Inferior parietal cortex (tissue), 1 donor: ENCODE results near the gene COMTD1.

ENCODE experiments used
- DNase-seq: peaks from one replicate; pipeline ENCODE4 v3.0.0-alpha.2; 2016; ENCODE audit errors: extremely low spot score

Gene COMTD1

DNA sequence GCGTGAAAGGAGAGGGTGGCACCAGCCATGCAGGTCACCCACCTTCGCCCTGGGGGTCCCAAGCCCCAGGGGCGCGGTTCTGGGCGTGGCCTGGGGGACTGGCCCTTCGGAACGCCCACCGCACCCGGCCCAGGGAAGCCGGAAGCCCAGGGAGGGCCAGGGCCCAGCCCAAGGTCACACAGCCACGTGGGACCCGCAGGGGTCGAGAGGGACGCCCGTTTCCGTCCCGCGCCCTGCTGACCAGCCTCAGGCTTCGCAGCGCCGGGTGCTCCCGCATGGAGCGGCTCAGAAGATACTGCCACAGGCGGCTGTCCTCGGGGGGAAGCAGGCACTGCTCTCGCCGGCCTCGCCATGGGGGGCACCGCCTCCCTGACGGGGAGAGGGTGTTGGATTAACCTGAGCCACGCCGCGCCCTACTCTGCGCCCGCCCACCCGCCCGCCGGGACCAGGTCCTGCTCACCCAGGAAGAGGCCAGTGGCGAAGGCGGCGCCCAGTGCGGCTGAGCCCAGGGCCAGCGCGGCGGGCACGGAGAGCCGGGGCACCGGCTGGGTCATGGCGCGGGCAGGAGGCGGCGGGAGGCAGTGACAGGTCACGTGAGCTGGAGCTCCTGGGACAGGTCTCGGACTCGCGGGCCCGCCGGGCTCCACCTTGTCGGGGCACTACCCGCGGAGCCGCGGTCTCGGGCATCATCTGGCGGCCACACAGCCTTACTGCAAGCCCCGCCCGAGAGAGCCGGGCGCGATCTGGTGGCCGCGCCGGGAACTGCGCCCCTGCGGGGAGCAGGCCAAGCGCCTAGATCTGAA is at the start of gene COMTD1:
TSS of gene COMTD1 (minus strand) at position 583 of the 803 bp plus-strand sequence. CDS start at position 554, 29 bp downstream.
- DNase-seq, result peak; percentile 91

GRCh38 chr10:75283671-75284470 is 48.1 kb upstream of the COMTD1 start:
- DNase-seq, result no peak

DNA sequence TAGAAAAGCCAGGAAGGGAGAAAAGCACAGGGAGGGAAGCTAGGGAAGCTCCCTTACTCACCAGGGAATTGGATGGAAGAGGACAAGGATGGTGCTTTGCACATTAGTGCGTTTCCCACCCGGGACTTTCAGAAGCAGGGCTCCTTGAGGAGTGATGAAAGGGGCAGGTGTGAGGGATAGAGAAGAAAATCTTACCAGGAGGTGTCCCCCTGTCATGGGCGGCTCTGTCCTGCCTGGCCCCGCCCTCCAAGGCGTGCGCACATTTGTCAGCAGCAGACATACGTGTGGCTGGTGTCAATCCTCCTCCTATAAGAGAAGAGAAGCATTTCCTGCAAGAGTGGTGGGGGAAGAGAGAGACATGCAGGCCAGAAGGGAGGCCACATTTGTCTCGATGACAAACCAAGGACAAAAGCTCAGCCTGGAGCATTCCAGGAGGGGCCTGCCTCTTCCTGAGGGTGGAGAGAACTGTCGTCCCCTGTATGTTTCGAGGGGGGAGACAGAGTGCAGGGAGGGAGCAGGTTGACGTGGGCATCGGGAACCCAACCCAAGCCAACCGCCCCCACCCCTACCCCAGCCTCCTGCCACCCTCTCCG is 47.4 kb upstream of the COMTD1 start:
- no peak for DNase-seq

- no peak for DNase-seq
Measured at GRCh38 chr10:75281974-75282373, 46.2 kb upstream of the COMTD1 start.

- DNase-seq, result no peak
Measured at GRCh38 chr10:75280236-75280635, 44.5 kb upstream of the COMTD1 start.

- no peak for DNase-seq
Measured at GRCh38 chr10:75276069-75276872, 40.5 kb upstream of the COMTD1 start.

DNA sequence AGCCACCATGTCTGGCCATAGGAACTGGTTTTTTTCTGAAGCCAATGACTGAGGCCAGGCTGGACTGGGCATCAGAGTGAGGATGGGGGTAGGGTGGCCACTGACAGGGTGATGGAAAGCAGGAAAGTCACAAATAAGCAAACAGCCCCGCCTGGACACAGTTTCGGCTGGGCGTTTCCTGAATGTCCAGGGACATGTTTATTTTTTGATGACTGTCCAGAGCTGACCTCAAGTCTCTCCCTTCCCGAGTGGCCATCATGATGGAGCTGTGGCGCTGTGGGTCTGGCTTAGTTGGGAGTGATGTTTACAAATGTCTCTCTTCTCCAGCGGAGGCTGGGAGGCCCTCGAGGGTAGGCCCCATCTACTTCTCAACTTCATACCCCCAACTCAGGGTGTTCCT is 37.1 kb upstream of the COMTD1 start:
- DNase-seq, result no peak

DNA sequence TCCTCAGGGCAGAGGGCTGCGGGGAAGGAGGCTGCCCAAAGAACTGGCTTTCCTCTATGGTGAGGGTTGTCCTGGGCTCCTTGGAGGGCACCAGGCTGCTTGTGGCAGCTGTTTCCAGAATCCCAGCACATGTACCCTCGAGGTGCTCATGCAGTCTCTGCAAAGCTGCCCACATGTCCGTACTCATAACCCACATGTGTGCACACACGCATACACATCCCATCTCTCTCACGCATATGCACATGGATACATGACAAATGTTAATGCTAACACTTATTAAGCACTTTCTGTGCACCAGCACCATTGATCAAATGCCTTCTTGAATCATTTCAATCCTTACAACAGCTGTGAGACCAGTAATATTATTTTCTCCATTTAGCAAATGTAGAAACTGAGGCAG is 36.3 kb upstream of the COMTD1 start:
- no peak for DNase-seq

GRCh38 chr10:75269605-75270004 is 33.8 kb upstream of the COMTD1 start:
- DNase-seq, result no peak

GRCh38 chr10:75266945-75267344 is 31.2 kb upstream of the COMTD1 start:
- no peak for DNase-seq

DNA sequence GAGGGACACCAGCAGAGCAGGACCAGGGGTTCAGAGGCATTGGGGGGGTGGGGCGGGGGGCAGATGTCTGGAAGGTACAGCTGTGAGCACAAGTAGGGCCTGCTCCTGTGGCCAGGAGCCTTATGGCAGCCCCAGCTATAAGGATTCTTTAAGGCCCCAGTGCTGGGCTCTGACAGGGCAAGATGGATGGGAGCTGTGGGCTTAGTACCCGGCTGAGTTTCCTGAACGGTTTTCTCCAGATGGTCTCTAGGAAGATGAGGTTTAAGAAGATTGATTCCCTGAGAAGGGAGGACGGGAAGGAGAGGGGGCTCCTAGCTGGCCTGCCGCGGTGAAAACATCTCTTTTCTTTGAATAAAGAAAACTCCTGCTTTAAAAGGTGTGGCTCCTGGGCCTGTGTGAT is 30.1 kb upstream of the COMTD1 start:
- DNase-seq, result no peak

DNA sequence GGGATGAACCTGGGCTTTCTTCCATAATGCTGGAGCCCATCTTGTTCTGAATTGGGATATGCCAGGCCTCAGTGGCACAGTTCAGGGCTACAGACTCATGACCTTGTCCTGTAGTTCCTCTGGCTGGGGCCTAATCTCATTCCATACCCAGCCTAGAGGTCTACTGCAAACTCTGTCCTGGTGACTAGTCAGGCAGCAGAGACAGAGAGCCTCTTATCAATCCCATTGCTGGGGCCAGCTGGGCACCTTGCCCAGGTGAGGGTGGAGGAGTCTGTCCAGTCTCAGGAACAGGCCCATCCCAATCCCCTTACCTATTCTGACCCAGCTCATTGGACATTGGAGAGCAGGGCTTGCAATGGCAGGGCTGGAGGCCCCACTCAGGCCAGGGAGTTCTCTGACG is 28.0 kb upstream of the COMTD1 start:
- DNase-seq, result no peak

GRCh38 chr10:75261813-75262705 is 26.3 kb upstream of the COMTD1 start:
- DNase-seq, result no peak

DNA sequence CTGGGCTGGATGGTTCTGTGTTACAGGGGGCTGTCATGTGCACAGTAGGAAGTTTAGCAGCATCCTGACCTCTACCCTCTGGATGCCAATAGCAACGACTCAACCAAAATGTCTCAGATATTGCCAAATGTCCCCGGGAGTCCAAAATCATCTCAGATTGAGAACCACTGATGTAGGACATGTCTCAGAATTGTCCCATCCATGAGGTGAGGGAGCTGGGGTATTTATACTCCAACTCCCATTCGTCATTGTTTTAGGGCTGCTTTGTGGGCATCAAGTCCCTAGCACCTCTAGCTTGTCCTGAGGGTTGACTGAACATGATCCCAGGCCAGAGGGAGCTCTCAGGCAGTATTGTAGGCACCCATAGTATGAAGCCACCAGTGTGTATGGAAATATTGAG is 25.2 kb upstream of the COMTD1 start:
- no peak for DNase-seq

DNA sequence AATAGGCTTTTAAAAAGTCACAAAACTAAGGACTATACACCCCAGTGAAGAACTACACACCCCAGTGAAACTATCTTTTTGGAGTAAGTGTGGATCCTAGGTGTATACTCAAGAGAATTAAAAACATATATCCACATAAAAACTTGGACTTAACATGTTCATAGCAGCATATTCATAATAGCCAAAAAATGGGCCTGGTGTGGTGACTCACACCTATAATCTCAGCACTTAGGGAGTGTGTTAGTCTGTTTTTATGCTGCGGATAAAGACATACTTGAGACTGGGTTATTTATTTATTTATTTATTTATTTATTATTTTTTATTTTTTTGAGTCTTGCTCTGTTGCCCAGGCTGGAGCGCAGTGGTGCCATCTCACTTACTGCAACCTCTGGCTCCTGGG is 19.0 kb upstream of the COMTD1 start:
- no peak for DNase-seq

DNA sequence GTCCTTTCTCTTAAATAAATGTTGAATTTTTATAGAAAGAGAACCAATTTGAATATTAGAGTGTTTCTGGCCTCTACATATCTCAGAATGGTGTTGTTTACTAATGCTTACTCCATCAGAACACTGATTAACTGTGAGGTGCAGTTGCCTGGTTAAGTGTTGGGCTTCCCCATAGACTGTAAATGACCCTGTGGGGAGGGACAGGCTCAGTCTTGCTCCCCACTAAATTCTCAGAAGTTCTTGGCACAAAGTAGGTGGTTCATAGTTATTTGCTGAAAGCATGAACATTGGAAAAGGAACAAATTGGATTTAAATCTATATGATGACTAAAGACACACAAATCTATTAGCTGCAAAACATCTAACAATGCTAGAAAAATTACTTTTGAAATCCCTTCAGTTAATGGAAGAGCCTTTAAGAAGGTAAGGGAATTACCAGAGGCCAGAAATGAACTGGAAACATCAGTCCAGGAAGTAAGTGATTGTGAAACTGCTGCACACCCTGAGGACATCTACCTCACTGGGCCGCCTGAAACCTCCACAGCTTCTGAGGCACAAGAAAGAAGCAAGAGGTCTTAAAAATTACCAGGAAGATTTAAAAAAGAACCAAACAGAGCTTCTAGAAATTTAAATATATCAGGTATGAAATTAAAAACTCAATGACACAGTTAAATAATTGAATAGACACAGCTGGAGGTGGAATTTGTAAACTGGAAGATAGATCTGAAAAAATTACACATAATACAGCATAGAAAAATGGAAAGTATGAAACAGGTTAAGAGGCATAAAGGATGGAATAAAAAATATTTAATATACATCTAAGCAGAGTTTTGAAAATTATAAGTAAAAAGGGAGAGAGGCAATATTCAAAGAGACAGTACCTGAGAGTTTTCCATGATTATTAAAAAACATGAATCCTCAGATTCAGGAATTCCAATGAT is 17.8 kb upstream of the COMTD1 start:
- DNase-seq, result no peak

DNA sequence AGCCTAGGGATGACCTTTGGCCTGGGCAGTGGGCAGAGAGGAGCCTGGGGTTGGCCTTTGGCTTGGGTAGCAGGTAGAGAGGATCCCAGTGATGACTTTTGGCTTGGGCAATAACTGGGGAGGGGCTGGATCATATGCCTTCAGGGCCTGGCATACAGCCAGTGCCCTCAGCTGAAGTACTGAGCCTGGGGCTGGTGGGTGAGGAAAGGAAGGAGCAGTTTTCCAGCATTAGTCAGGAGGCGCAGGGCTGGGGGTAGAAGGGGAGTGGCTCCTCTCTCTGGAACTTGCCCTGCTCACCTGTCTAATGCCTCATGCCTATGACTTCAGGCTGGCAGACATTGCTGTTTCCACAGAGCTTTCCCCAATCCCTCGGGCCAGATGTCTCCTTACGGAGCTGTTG is 15.2 kb upstream of the COMTD1 start:
- no peak for DNase-seq

- DNase-seq, result no peak
Measured at GRCh38 chr10:75247797-75248196, 12.0 kb upstream of the COMTD1 start.

GRCh38 chr10:75246506-75246905 is 10.7 kb upstream of the COMTD1 start:
- no peak for DNase-seq
